ENCODE results near the gene PTPN22. TPM values are rescaled to one million over a fixed set of nuclear protein-coding genes. Genes with fewer than 3 reads are reported as not detected.

The PTPN22 gene
- total RNA-seq, 1 experiment from 2014 or later, result not detected

GRCh38 chr1:113768916-113769600, 102.5 kb downstream of the PTPN22 start:
- Mint-ChIP-seq H3K4me1 (peaks cover 51% of the 10 kb centered on the region), H3K27ac (peak overlapping the region; percentile 14), H3K4me3 (peak overlapping the region; percentile 2; the same call in 1 of the 2 replicates), H3K36me3 (peaks cover 29% of the 10 kb centered on the region), H3K9me3 (no peaks in the 10 kb centered on the region), H3K27me3 (ENCODE audit: low read depth) (no peaks in the 10 kb centered on the region)
- CTCF ChIA-PET, result interaction anchor here (0.7 to 0.9 kb wide), 2 partner anchors 9 to 11 kb away, joined by 3 to 4 read pairs; no protein-coding TSS in a partner anchor
- POLR2A ChIA-PET, result no interaction called here
- DNase-seq (ENCODE audit: low spot score) (no peak), ATAC-seq (peak; percentile 43)
- TF ChIP-seq GTF2I (CRISPR knock-in tag; conservative IDR thresholded peaks at IDR 0.05) (no peak), SP1 (CRISPR knock-in tag; conservative IDR thresholded peaks at IDR 0.05) (no peak), ZNF219 (CRISPR knock-in tag; IDR thresholded peaks at IDR 0.05; ENCODE audit: borderline replicate concordance) (no peak), ZBTB21 (CRISPR knock-in tag; IDR thresholded peaks at IDR 0.05; ENCODE audit: borderline replicate concordance) (no peak), NFE2L1 (CRISPR knock-in tag; IDR thresholded peaks at IDR 0.05) (no peak)

- POLR2A ChIA-PET, result no interaction called here
- Mint-ChIP-seq H3K4me1 (peaks cover 44% of the 10 kb centered on the region), H3K36me3 (peaks cover 29% of the 10 kb centered on the region), H3K4me3 (no peak overlapping the region), H3K27ac (no peak overlapping the region), H3K9me3 (no peaks in the 10 kb centered on the region), H3K27me3 (ENCODE audit: low read depth) (no peaks in the 10 kb centered on the region)
- CTCF ChIA-PET, result no interaction called here
- no peak for TF ChIP-seq E2F5 (CRISPR knock-in tag; IDR thresholded peaks at IDR 0.05)
- TF ChIP-seq GABPB1 (CRISPR knock-in tag; IDR thresholded peaks at IDR 0.05), result no peak
- TF ChIP-seq MAX (CRISPR knock-in tag; IDR thresholded peaks at IDR 0.05), result no peak
- no peak for TF ChIP-seq ZNF219 (CRISPR knock-in tag; IDR thresholded peaks at IDR 0.05; ENCODE audit: borderline replicate concordance)
- TF ChIP-seq NFE2L1 (CRISPR knock-in tag; IDR thresholded peaks at IDR 0.05), result no peak
- TF ChIP-seq CREM (CRISPR knock-in tag; IDR thresholded peaks at IDR 0.05), result no peak
- TF ChIP-seq CTCF (IDR thresholded peaks at IDR 0.05), result no peak
- no peak for TF ChIP-seq STAT6 (CRISPR knock-in tag; conservative IDR thresholded peaks at IDR 0.05; ENCODE audit: low read depth)
- TF ChIP-seq OVOL2 (CRISPR knock-in tag; IDR thresholded peaks at IDR 0.05; ENCODE audit: borderline replicate concordance), result no peak
- TF ChIP-seq ZNF232 (CRISPR knock-in tag; IDR thresholded peaks at IDR 0.05), result no peak
- no peak for TF ChIP-seq FOXK1 (CRISPR knock-in tag; IDR thresholded peaks at IDR 0.05)
- TF ChIP-seq ATF3 (CRISPR knock-in tag; conservative IDR thresholded peaks at IDR 0.05), result no peak
- no peak for TF ChIP-seq ZNF317 (CRISPR knock-in tag; IDR thresholded peaks at IDR 0.05; ENCODE audit: borderline replicate concordance, low read depth)
- ATAC-seq, result no peak
- no peak for DNase-seq (ENCODE audit: low spot score)
Observed at GRCh38 chr1:113765306-113766230, 105.9 kb downstream of the PTPN22 start.

Other genes starting within 250 kb of the PTPN22 start
- gene PHTF1, start 112.2 kb downstream of the PTPN22 start, total RNA-seq (2021), result 23.9 to 28.7 TPM (median 25.2 TPM) in 3 replicates
- 15.5 to 19.3 TPM (median 19.1 TPM) in 3 replicates for gene RSBN1, start 59.2 kb downstream of the PTPN22 start, total RNA-seq (2021)
- gene BCL2L15, start 15.9 kb upstream of the PTPN22 start, total RNA-seq (2021), result 0.17 to 0.30 TPM (median 0.18 TPM) in 3 replicates
- gene AP4B1, start 33.1 kb upstream of the PTPN22 start, total RNA-seq (2021), result 10.6 to 14.2 TPM (median 13.6 TPM) in 3 replicates
- 9.4 to 11.1 TPM (median 9.5 TPM) in 3 replicates for gene DCLRE1B, start 33.6 kb upstream of the PTPN22 start, total RNA-seq (2021)
- 52.2 to 56.9 TPM (median 53.9 TPM) in 3 replicates for gene HIPK1, start 57.6 kb upstream of the PTPN22 start, total RNA-seq (2021)
- gene OLFML3, start 107.8 kb upstream of the PTPN22 start, total RNA-seq (2021), result 65.8 to 91.1 TPM (median 90.4 TPM) in 3 replicates

Measured in WTC11 (cell line).